HEK293 (cell line): ENCODE data around the gene TRIM5.

ENCODE experiments used
- CTCF ChIA-PET: fragments of 350-600 bp; formaldehyde crosslinking; extraction: SDS; loops from one replicate; lab custom pipeline; 2021; ENCODE audit warnings: antibody characterized with exemption; lab: Yijun Ruan, JAX
- POLR2A ChIA-PET: fragments of 300-600 bp; formaldehyde crosslinking; extraction: SDS; loops from one replicate; lab custom pipeline; 2020; ENCODE audit warnings: antibody characterized with exemption, inconsistent platforms; lab: Yijun Ruan, JAX
- H3K27ac ChIP-seq: fragments of 200-500 bp; sonication (Bioruptor generic); 2 replicates; pipeline ENCODE4 v1.5.1; 2014; ENCODE audit warnings: low read depth, low read length, control low read depth, inconsistent platforms; ENCODE audit errors: extremely low read depth
- H3K36me3 ChIP-seq, 2 experiments: fragments of 200-500 bp in 1 of 2; sonication (Bioruptor generic) in 1 of 2; 1 replicate in 1 of 2; 2 replicates in 1 of 2; pipeline ENCODE4 v1.5.1; 2014 to 2017; ENCODE audit warnings: inconsistent platforms in 2 of 2, low read length in 2 of 2; ENCODE audit not compliant: control insufficient read depth in 2 of 2, insufficient read depth in 1 of 2
- H3K4me1 ChIP-seq: fragments of 200-500 bp; sonication (Bioruptor generic); 2 replicates; pipeline ENCODE4 v1.5.1; 2014; ENCODE audit warnings: mild to moderate bottlenecking, low read length, inconsistent platforms; ENCODE audit not compliant: control insufficient read depth, insufficient read depth
- H3K4me3 ChIP-seq: 2 replicates; pipeline ENCODE4 v1.5.1; 2011; ENCODE audit warnings: low read depth, mild to moderate bottlenecking, control low read depth, low read length, moderate library complexity
- H3K9me3 ChIP-seq: fragments of 200-500 bp; sonication (Bioruptor generic); 2 replicates; pipeline ENCODE4 v1.5.1; 2014; ENCODE audit warnings: low read depth, low read length, inconsistent platforms; ENCODE audit not compliant: control insufficient read depth, insufficient read depth
- BCL11A ChIP-seq: fragments of 450-650 bp; formaldehyde crosslinking; IDR thresholded peaks from 2 replicates; pipeline ENCODE4 v1.5.1; 2016; ENCODE audit warnings: low read depth, missing biosample characterization, missing genetic modification characterization
- GLI2 ChIP-seq: fragments of 450-650 bp; formaldehyde crosslinking; IDR thresholded peaks from 2 replicates; pipeline ENCODE4; 2017; ENCODE audit warnings: missing biosample characterization, missing genetic modification characterization, low read depth, borderline replicate concordance
- KLF17 ChIP-seq: fragments of 450-650 bp; formaldehyde crosslinking; IDR thresholded peaks from 2 replicates; pipeline ENCODE4 v1.5.1; 2016; ENCODE audit warnings: missing biosample characterization, missing genetic modification characterization
- SCRT1 ChIP-seq: fragments of 450-650 bp; formaldehyde crosslinking; IDR thresholded peaks from 2 replicates; pipeline ENCODE4 v1.5.1; 2016; ENCODE audit warnings: missing biosample characterization, missing genetic modification characterization, borderline replicate concordance
- TRIM28 ChIP-seq: IDR thresholded peaks from 2 replicates; pipeline ENCODE4 v1.6.1; 2011; ENCODE audit warnings: low read length, control low read depth, borderline replicate concordance
- ZBTB26 ChIP-seq: fragments of 450-650 bp; formaldehyde crosslinking; optimal IDR thresholded peaks from 2 replicates; pipeline ENCODE3; 2016; ENCODE audit warnings: missing biosample characterization, mild to moderate bottlenecking, missing genetic modification characterization
- ZBTB49 ChIP-seq: fragments of 450-650 bp; formaldehyde crosslinking; IDR thresholded peaks from 2 replicates; pipeline ENCODE4 v1.5.1; 2016; ENCODE audit warnings: missing biosample characterization, missing genetic modification characterization, low read depth
- ZNF146 ChIP-seq: fragments of 450-650 bp; formaldehyde crosslinking; IDR thresholded peaks from 2 replicates; pipeline ENCODE4 v1.5.1; 2016; ENCODE audit warnings: missing biosample characterization, missing genetic modification characterization
- ZNF169 ChIP-seq: fragments of 450-650 bp; formaldehyde crosslinking; IDR thresholded peaks from 2 replicates; pipeline ENCODE4 v1.5.1; 2016; ENCODE audit warnings: missing biosample characterization, missing genetic modification characterization
- ZNF184 ChIP-seq: fragments of 450-650 bp; IDR thresholded peaks from 2 replicates; pipeline ENCODE4 v1.5.1; 2018; ENCODE audit warnings: missing biosample characterization, mild to moderate bottlenecking, missing genetic modification characterization
- ZNF19 ChIP-seq: fragments of 450-650 bp; formaldehyde crosslinking; IDR thresholded peaks from 2 replicates; pipeline ENCODE4; 2016; ENCODE audit warnings: missing biosample characterization, missing genetic modification characterization, low read depth
- ZNF26 ChIP-seq: fragments of 450-650 bp; formaldehyde crosslinking; IDR thresholded peaks from 2 replicates; pipeline ENCODE4 v1.5.1; 2016; ENCODE audit warnings: missing biosample characterization, missing genetic modification characterization
- ZNF335 ChIP-seq: fragments of 450-650 bp; formaldehyde crosslinking; conservative IDR thresholded peaks from 2 replicates; pipeline ENCODE4 v1.5.1; 2016; ENCODE audit warnings: missing biosample characterization, missing genetic modification characterization
- ZNF350 ChIP-seq: fragments of 450-650 bp; formaldehyde crosslinking; IDR thresholded peaks from 2 replicates; pipeline ENCODE4 v1.5.0; 2017; ENCODE audit warnings: missing biosample characterization, mild to moderate bottlenecking, missing genetic modification characterization
- ZNF488 ChIP-seq: fragments of 450-650 bp; formaldehyde crosslinking; IDR thresholded peaks from 2 replicates; pipeline ENCODE4 v1.5.1; 2016; ENCODE audit warnings: missing biosample characterization, missing genetic modification characterization
- ZNF518A ChIP-seq: fragments of 450-650 bp; formaldehyde crosslinking; conservative IDR thresholded peaks from 2 replicates; pipeline ENCODE4 v1.5.1; 2016; ENCODE audit warnings: low read depth, missing biosample characterization, missing genetic modification characterization
- ZNF529 ChIP-seq: fragments of 450-650 bp; formaldehyde crosslinking; IDR thresholded peaks from 2 replicates; pipeline ENCODE4 v1.5.1; 2017; ENCODE audit warnings: missing genetic modification characterization, missing biosample characterization; ENCODE audit not compliant: insufficient replicate concordance
- ZNF561 ChIP-seq: fragments of 450-650 bp; IDR thresholded peaks from 2 replicates; pipeline ENCODE4 v1.5.1; 2018; ENCODE audit warnings: missing biosample characterization, missing genetic modification characterization, borderline replicate concordance
- ZNF571 ChIP-seq: fragments of 450-650 bp; formaldehyde crosslinking; IDR thresholded peaks from 2 replicates; pipeline ENCODE4 v1.5.0; 2017; ENCODE audit warnings: missing biosample characterization, missing genetic modification characterization
- ZNF626 ChIP-seq: fragments of 450-650 bp; sonication (Bioruptor Pico); formaldehyde crosslinking; IDR thresholded peaks from 2 replicates; pipeline ENCODE4 v1.5.1; 2018; ENCODE audit warnings: missing biosample characterization, missing genetic modification characterization, inconsistent platforms
- ZNF645 ChIP-seq: fragments of 450-650 bp; formaldehyde crosslinking; IDR thresholded peaks from 2 replicates; pipeline ENCODE4; 2016; ENCODE audit warnings: missing biosample characterization, missing genetic modification characterization
- ZNF768 ChIP-seq: fragments of 450-650 bp; formaldehyde crosslinking; IDR thresholded peaks from 2 replicates; pipeline ENCODE4 v1.5.1; 2018; ENCODE audit warnings: missing biosample characterization, mild to moderate bottlenecking, missing genetic modification characterization
- ZNF776 ChIP-seq: fragments of 450-650 bp; formaldehyde crosslinking; IDR thresholded peaks from 2 replicates; pipeline ENCODE4 v1.5.0; 2017; ENCODE audit warnings: missing biosample characterization, missing genetic modification characterization, borderline replicate concordance

TRIM5 gene

GRCh38 chr11:5712507-5712906 lies 27.6 kb upstream of the TRIM5 start (continued):
- TF ChIP-seq ZNF571 (tag by site-specific recombination) (no peak), ZNF335 (tag by site-specific recombination) (no peak), ZNF529 (tag by site-specific recombination) (no peak), ZNF169 (no peak), ZNF26 (tag by site-specific recombination) (no peak), ZNF626 (no peak), BCL11A (tag by site-specific recombination) (no peak), TRIM28 (no peak), ZNF776 (tag by site-specific recombination) (no peak), ZNF184 (tag by site-specific recombination) (no peak), SCRT1 (no peak), ZBTB49 (tag by site-specific recombination) (no peak), ZNF561 (tag by site-specific recombination) (no peak), ZNF146 (no peak), ZNF768 (tag by site-specific recombination) (no peak), KLF17 (no peak)

- H3K4me1 ChIP-seq, result no peaks in the 10 kb centered on the region
- no peaks in the 10 kb centered on the region for H3K36me3 ChIP-seq
- H3K9me3 ChIP-seq, result no peaks in the 10 kb centered on the region
- no peak overlapping the region for H3K4me3 ChIP-seq
- ChIA-PET CTCF (no interaction called here), POLR2A (no interaction called here)
- H3K27ac ChIP-seq, result no peak overlapping the region
- no peak for TF ChIP-seq ZNF350 (tag by site-specific recombination)
- TF ChIP-seq ZNF488 (tag by site-specific recombination), result no peak
- no peak for TF ChIP-seq ZNF19 (tag by site-specific recombination)
- TF ChIP-seq ZNF645 (tag by site-specific recombination), result no peak
- TF ChIP-seq ZNF518A, result no peak
- no peak for TF ChIP-seq GLI2
- no peak for TF ChIP-seq ZBTB26 (tag by site-specific recombination)
Observed at GRCh38 chr11:5705688-5706087, 20.8 kb upstream of the TRIM5 start.
